MV-4-11 (cell line): Measurements from ENCODE around the gene TAF6.
A peak's percentile ranks its signal among the peaks of the same experiment; 100 is the strongest.
"Not testable (repeated sequence)": the region's sequence is repeated elsewhere in the genome, so short reads cannot be mapped to it uniquely, and the experiment has no call there.

Source experiments
- DNase-seq: peaks from one replicate; lab custom pipeline; 2025; lab: John Stamatoyannopoulos, UW

The TAF6 gene

DNA sequence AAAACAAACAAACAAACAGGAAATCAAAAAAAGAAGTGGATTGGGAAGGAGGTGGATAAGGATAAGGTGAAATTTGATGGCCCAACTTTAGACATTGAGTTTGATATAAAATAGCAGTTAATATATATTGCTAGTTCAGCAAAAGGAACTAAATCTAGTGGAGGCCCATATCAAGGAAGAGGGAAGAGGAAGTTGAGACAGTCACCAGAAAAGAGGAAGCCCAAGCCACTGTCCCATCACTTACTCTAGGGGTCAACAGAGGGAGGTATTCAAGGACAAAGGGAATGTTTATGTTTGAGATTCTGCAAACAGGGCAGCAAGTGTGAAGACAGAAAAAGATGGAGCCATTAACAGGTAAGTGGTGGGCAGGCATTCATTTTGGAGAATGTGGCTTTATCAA is 33.2 kb upstream of the TAF6 start:
- peak; percentile 86 for DNase-seq

- DNase-seq: peak; percentile 99
Measured at GRCh38 chr7:100148559-100149328, 29.6 kb upstream of the TAF6 start, which contains the start of gene LAMTOR4. Gene LAMTOR4 (plus strand): TSS chr7:100148918. CDS start chr7:100148973, 55 bp downstream.

DNA sequence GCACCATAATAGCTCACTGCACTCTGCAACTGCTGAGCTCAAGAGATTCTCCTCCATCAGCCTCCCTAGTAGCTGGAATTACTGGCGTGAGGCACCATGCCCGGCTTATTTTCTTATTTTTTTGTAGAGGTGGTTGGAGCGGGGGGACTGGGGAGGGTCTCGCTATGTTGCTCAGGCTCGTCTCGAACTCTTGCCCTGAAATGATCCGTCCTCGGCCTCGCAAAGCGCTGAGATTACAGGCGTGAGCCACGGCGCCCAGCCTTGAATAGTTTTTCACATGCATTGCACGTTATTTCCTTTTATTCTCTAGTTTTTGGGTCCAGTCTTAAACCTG is 29.0 kb upstream of the TAF6 start:
- DNase-seq: no peak

- DNase-seq: no peak
Measured at GRCh38 chr7:100147278-100147677, 28.1 kb upstream of the TAF6 start.

GRCh38 chr7:100146350-100146749 is 27.2 kb upstream of the TAF6 start:
- DNase-seq: peak; percentile 37

- no peak for DNase-seq
Measured at GRCh38 chr7:100142461-100142860, 23.3 kb upstream of the TAF6 start.

DNA sequence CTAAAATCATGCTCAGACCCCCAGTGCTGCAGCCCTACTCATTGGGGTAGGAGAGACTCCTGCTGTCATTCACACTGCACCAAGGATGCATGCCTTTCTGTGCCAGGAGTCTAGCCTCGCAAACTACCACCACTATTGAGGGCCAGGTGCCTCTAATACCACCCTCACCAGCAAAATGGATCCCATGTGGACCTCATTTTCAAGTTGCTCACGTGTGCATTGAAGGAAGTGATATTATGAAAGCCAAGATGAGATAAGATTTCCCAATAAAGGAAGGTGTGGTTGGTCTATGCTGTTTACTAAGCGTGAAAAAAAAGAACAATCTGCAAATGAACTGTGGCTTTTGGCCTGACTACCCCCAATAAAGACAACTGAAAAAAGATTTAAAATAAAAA is 22.4 kb upstream of the TAF6 start:
- DNase-seq: peak; percentile 45

- no peak for DNase-seq
Measured at GRCh38 chr7:100137851-100138760, 18.9 kb upstream of the TAF6 start.

DNA sequence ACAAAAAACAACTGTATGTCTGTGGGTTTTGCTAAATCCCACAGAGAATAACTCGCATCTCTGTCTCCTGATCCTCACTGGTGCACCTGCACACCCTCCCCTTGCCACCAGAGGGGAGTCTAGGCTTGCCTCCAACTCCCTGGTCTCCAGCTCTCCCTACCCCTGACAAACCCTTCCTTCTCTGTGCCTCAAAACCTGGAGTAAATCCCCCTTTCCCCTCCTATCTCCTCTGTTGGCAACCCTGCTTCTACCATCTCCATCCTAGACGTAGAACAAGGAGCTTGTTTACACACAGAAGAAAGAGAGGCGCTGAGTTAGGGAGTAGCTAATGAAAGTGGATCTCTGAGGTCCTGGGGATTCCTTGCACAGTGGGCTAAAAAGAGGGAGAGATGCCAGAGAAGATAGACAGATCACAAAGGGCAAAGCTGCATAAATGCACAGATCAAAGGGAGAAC is 13.6 kb upstream of the TAF6 start:
- peak; percentile 52 for DNase-seq

GRCh38 chr7:100132126-100132525 is 13.0 kb upstream of the TAF6 start:
- DNase-seq: no peak

DNA sequence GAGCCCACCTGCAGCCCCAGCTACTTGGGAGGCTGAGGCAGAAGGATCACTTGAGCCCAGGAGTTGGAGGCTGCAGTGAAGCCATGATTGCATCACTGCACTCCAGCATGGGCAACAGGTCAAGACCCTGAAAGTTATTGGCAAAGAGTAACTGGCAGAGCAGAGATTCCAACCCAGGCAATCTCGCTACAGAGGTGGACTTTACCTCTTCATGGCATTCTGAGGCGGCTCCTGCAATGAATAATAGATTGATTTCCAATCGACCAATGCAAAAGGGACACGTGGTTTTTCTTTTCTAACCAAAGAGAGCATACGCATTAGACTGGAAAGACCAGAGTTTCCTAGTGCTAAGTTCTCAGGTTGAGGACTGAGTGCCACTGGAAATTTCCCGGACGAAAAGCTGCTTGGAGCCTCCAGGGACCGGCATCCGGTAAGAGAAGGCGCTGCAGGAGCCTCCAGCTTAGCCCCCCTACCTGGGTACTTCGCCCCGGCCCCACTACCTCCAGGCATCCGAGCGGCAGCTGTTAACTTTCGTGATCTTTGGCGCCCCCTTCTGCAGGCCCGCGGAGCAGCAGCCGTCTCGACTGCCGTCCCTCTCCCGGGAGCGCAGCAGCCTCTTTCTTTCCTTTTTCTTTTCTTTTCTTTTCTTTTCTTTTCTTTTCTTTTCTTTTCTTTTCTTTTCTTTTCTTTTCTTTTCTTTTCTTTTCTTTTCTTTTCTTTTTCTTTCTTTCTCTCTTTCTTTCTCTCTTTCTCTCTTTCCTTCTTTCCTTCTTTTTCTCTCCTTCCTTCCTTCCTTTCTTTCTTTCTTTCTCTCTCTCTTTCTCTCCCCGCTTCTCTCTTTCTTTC is 11.7 kb upstream of the TAF6 start:
- DNase-seq: peak; percentile 20

DNA sequence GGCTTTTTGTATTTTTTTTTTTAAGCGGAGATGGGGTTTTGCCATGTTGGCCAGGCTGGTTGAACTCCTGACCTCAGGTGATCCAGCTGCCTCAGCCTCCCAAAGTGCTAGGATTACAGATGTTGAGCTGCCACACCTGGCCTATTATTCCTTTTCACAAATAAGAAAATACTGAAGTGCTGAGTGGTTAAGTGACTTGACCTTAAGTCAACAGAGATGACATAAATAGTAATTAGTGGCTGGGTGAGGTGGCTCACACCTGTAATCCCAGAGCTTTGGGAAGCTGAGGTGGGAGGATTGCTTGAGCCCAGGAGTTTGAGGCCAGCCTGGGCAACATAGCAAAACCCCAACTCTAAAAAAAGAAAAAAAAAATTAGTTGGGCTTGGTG is 11.1 kb upstream of the TAF6 start:
- not testable (repeated sequence) for DNase-seq

GRCh38 chr7:100128637-100128963 is 9.4 kb upstream of the TAF6 start:
- DNase-seq: no peak

DNA sequence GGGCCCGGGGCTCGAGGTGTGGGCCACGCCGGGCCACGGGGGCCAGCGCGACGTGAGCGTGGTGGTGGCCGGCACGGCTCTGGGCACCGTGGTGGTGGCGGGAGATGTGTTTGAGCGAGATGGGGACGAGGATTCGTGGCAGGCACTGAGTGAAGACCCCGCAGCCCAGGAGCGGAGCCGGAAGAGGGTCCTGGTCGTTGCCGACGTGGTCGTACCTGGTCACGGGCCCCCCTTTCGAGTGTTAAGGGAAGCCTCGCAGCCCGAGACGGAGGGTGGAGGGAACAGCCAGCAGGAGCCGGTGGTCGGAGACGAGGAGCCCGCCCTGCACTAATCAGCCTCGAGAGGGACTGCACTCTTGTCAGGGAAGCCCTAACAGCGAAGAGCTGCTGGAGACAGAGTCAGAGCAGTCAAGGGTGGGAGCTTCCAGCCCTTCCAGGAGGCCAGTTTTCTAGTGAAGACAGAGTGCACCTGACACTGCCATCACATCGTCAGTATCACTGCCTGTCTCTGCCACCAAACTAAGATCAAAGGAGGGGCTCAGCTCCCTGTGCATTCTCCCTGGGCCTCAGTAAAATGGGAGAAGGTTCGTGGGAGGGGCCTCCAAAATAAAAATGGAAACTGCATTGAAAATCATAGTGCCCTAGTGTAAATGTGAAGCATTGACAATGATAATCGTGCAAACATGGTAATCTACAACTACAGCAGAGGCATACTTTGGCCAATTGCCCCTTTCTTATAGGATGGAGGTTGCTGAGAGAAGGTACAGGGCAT is 8.9 kb upstream of the TAF6 start:
- no peak for DNase-seq

DNA sequence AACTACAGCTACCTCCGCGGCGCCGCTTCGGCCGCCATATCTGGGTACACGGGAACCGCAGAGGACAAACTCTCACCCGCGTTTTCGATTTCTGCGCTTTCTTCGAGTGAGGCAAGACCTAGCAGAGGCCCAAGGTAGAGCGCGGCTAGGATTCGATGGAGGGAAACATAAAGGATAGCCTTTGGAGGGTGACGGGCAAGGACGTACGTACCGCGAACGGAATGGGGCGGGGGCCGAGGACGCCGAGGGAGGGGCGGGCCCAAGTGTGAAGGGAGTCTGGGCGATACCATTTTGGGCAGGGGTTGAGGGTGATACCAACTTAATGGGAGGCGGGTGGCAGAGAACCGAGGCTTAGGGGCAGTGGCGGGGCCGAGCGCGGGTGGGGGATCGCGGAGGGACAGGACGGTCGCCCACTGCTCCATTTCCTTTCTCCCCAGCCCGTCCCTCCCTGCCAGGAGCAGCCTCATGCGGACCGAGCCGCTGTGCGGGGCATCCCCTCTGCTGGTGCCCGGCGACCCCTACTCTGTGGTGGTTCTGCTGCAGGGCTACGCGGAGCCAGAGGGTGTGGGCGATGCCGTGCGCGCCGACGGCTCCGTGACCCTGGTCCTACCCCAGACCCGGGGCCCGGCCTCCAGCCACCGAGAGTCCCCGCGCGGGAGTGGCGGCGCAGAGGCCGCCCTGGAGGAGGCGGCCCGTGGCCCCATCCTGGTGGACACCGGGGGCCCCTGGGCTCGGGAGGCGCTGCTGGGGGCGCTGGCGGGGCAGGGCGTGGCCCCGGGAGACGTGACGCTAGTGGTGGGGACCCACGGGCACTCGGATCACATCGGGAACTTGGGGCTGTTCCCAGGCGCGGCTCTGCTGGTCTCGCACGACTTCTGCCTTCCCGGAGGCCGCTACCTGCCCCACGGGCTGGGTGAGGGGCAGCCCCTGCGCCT is 8.0 kb upstream of the TAF6 start, which contains the start of gene MBLAC1:
Gene MBLAC1, plus strand, starts transcription at position 37 of the 935 bp plus-strand sequence. Its CDS starts 429 bp downstream, at position 466.
- DNase-seq: peak; percentile 81

DNA sequence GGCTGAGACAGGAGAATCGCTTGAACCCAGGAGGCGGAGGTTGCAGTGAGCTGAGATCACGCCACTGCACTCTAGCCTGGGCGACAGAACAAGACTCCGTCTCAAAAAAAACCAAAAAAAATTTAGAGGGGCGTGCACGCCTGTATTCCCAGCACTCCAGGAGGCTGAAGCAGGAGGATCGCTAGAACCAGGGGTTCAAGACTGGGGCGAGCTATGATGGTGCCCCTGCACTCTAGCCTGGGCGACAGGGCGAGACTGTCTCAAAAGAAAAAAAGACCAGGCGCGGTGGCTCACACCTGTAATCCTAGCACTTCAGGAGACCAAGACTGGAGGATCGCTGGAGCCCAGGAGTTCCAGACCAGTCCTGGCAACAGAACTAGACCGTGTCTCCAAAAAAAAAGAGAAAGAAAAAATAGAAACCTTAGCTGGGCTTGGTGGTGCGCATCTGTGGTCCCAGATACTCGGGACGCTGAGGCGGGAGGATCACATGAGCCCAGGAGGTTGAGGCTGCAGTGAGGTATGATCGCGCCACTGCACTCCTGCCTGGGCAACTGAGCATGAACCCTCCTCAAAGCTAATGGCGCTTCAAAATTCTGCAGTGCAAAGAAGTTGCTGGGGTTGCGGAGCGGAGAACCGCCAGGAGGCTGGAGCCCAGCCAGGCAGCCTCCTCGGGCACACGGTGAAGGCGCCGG is 7.2 kb upstream of the TAF6 start:
- no peak for DNase-seq

DNA sequence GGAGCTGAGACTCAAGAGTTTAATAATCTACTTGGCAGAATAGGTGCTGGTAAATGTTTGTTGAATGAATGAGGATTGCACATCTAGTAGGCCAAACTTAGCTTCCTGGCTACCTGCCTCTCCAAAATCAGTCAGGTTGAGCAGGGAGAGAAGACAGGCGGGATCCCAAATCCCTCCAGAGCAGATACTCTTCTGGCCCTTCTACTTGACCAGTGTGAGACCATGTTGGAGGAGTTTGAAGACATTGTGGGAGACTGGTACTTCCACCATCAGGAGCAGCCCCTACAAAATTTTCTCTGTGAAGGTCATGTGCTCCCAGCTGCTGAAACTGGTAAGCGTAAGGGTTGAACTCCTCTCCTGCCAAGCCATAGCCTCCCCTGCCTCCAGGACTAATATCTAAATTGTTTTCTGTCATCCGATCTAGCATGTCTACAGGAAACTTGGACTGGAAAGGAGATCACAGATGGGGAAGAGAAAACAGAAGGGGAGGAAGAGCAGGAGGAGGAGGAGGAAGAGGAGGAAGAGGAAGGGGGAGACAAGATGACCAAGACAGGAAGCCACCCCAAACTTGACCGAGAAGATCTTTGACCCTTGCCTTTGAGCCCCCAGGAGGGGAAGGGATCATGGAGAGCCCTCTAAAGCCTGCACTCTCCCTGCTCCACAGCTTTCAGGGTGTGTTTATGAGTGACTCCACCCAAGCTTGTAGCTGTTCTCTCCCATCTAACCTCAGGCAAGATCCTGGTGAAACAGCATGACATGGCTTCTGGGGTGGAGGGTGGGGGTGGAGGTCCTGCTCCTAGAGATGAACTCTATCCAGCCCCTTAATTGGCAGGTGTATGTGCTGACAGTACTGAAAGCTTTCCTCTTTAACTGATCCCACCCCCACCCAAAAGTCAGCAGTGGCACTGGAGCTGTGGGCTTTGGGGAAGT is 5.4 kb upstream of the TAF6 start:
- no peak for DNase-seq

- DNase-seq: no peak
Measured at GRCh38 chr7:100122568-100122967, 3.4 kb upstream of the TAF6 start.

DNA sequence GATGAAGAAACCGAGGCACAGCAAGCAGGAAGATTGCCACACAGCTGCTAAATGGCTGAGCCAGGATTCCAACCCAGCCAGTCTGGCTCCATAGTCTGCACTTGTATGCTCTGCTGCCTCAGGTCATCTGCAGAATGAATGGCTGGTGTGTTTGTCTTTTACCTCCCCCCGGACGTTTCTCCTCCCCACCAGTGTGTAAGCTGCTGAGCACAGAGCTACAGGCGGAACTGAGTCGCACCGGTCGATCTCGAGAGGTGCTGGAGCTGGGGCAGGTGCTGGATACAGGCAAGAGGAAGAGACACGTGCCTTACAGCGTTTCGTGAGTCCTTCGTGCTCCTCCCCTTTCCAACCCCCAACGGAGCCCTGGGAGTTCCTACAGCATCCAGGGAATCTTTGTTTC is 2.9 kb upstream of the TAF6 start:
- DNase-seq: no peak
